Keratinocyte (primary cell): ENCODE results near the gene CERS4. TPM values are rescaled to one million over a fixed set of nuclear protein-coding genes. Genes with fewer than 3 reads are reported as not detected.
A peak's percentile ranks its signal among the peaks of the same experiment; 100 is the strongest.

Source experiments
- DNase-seq: peaks from one replicate; pipeline ENCODE4 v3.0.0-alpha.2; 2011; ENCODE audit warnings: low read depth, missing footprints, low spot score
- FAIRE-seq: peaks from 2 replicates; lab custom pipeline; 2011; peaks lifted over from hg19 to GRCh38; lab: Jason Lieb, UNC
- H2AFZ ChIP-seq: 2 replicates; pipeline ENCODE4 v1.6.0; 2012; ENCODE audit warnings: low read length, control low read depth, inconsistent platforms; ENCODE audit not compliant: control insufficient read depth
- H3K27ac ChIP-seq: 2 replicates; pipeline ENCODE4 v1.5.1; 2011; ENCODE audit warnings: low read length; ENCODE audit not compliant: control insufficient read depth, insufficient read depth
- H3K27me3 ChIP-seq: 3 replicates; pipeline ENCODE4 v1.6.0; 2011; ENCODE audit warnings: low read length; ENCODE audit not compliant: control insufficient read depth, insufficient read depth; ENCODE audit errors: extremely low read depth
- H3K36me3 ChIP-seq, 2 experiments: 2 replicates in 1 of 2; 3 replicates in 1 of 2; pipeline ENCODE4 v1.5.1; 2011; ENCODE audit warnings: low read length in 2 of 2, mild to moderate bottlenecking in 1 of 2; ENCODE audit not compliant: control insufficient read depth in 2 of 2, insufficient read depth in 2 of 2; ENCODE audit errors: extremely low read depth in 1 of 2
- H3K4me1 ChIP-seq: 3 replicates; pipeline ENCODE4 v1.5.1; 2011; ENCODE audit warnings: low read length; ENCODE audit not compliant: control insufficient read depth, insufficient read depth; ENCODE audit errors: extremely low read depth
- H3K4me2 ChIP-seq: 3 replicates; pipeline ENCODE4 v1.6.0; 2011; ENCODE audit warnings: low read depth, low read length; ENCODE audit not compliant: control insufficient read depth, insufficient read depth; ENCODE audit errors: extremely low read depth
- H3K4me3 ChIP-seq, 3 experiments: fragments of 200-600 bp in 1 of 3; sonication (generic) in 1 of 3; 2 replicates in 2 of 3; 3 replicates in 1 of 3; pipeline ENCODE4 v1.5.1; 2011 to 2016; ENCODE audit warnings: low read length in 3 of 3, mild to moderate bottlenecking in 3 of 3, control low read depth in 2 of 3, inconsistent platforms in 1 of 3, low read depth in 1 of 3, mixed read lengths in 1 of 3, mixed run types in 1 of 3, moderate library complexity in 1 of 3; ENCODE audit not compliant: control insufficient read depth in 2 of 3, insufficient read depth in 2 of 3; ENCODE audit errors: extremely low read depth in 1 of 3
- H3K79me2 ChIP-seq: 2 replicates; pipeline ENCODE4 v1.6.0; 2012; ENCODE audit warnings: low read length; ENCODE audit not compliant: control insufficient read depth, insufficient read depth
- H3K9ac ChIP-seq: 3 replicates; pipeline ENCODE4 v1.6.0; 2011; ENCODE audit warnings: low read length; ENCODE audit not compliant: control insufficient read depth, insufficient read depth; ENCODE audit errors: extremely low read depth
- H3K9me1 ChIP-seq: 3 replicates; pipeline ENCODE4 v1.6.0; 2011; ENCODE audit warnings: low read length; ENCODE audit not compliant: control insufficient read depth, insufficient read depth; ENCODE audit errors: extremely low read depth
- H3K9me3 ChIP-seq: 2 replicates; pipeline ENCODE4 v1.5.1; 2012; ENCODE audit warnings: low read depth, low read length; ENCODE audit not compliant: control insufficient read depth
- H4K20me1 ChIP-seq: 3 replicates; pipeline ENCODE4 v1.6.0; 2011; ENCODE audit warnings: low read length; ENCODE audit not compliant: control insufficient read depth, insufficient read depth; ENCODE audit errors: extremely low read depth
- EZH2 ChIP-seq: IDR thresholded peaks from one replicate; pipeline ENCODE4 v1.6.1; 2012; ENCODE audit warnings: inconsistent platforms, mild to moderate bottlenecking, low read length, moderate library complexity
- dilution Hi-C: fragments of 300-500 bp; cut with MboI; formaldehyde crosslinking; loops from one replicate; pipeline ENCODE4 v1.7.0; 2020; ENCODE audit warnings: low sequenced_read_pairs; ENCODE audit not compliant: extremely low pct_ligation_motif_present
- polyA plus RNA-seq, 5 experiments: library from polyadenylated mRNA; depleted of rRNA in 3 of 5; stranded (reverse) in 3 of 5; stranded (forward) in 1 of 5; unstranded in 1 of 5; fragments of >200 nt; gene quantifications; 1 replicate in 1 of 5; 2 replicates in 3 of 5; 3 replicates in 1 of 5; pipeline versions ENCODE4 v1.2.1 to v1.2.3, GENCODE V29; 2011 to 2012; ENCODE audit warnings: missing spikeins in 2 of 5, low read depth in 1 of 5, low replicate concordance in 1 of 5
- TF ChIP-seq, protein P1 (sequence below), 3 experiments: IDR thresholded peaks in 1 of 3; conservative IDR thresholded peaks in 1 of 3; optimal IDR thresholded peaks in 1 of 3; 2 replicates in 2 of 3; 3 replicates in 1 of 3; pipeline versions ENCODE3 to v1.5.1; 2011; ENCODE audit warnings: low read length in 3 of 3, mild to moderate bottlenecking in 3 of 3, moderate library complexity in 2 of 3, control low read depth in 1 of 3, inconsistent platforms in 1 of 3; ENCODE audit not compliant: insufficient read depth in 2 of 3; ENCODE audit errors: extremely low read depth in 1 of 3

Gene CERS4
- polyA plus RNA-seq, 1 donor (not counting 4 experiments of a cell fraction or from before 2014, with no cell fraction given): 19.8 TPM

DNA sequence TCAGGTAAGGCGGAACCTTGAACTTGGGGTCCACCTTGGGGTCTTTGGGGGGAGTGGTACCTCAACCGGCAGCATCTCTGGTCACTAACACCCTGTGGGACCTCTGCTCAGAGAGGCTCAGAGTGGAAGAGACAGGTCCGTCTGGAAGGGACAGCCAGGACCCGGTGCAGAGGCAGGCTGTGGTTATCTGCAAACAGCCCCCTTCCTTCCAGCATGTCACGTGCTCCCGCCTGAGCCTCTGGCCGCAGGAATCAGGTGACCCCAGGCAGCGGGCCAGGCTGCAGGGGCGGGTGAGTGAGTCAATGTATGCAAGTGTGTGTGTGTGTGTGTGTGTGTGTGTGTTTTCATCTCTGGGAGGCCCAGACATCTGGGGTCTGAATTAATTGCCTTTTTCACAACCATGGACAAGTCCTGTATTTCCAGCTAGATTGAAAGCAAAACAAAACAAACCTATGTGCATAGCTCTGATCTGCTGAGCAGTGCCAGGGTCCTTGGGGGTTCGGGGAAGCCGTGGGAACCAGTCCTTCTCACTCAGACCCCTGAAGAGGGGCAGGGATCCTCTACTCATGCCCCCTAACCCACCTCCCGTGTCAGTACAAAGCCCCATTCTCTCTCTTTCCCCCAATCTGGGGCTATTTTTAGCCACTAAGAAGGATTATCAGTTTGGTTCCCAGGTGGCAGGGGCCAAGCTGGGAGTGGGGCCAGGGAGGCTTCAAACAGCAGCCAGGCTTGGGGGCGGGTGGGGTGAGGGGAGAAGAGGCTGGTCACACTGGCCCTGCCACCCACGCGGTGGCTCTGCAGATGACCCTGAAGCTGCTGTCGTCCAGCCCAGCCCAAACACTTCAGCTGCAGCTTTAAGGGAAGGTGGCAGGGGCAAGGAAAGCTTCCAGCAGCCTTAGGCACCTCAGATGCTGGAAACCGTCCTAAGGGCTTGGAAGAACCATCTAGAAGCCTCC is 31.4 kb downstream of the CERS4 start:
- H3K79me2 ChIP-seq: no peaks in the 10 kb centered on the region
- H3K9me3 ChIP-seq: peaks cover 7% of the 10 kb centered on the region
- DNase-seq (no peak), FAIRE-seq (no peak)
- H3K4me1 ChIP-seq: peaks cover 23% of the 10 kb centered on the region
- no peaks in the 10 kb centered on the region for H3K27me3 ChIP-seq
- H3K9me1 ChIP-seq: no peaks in the 10 kb centered on the region
- H3K9ac ChIP-seq: peak overlapping the region; percentile 7
- no peak for TF ChIP-seq EZH2
- TF ChIP-seq, protein P1, sequence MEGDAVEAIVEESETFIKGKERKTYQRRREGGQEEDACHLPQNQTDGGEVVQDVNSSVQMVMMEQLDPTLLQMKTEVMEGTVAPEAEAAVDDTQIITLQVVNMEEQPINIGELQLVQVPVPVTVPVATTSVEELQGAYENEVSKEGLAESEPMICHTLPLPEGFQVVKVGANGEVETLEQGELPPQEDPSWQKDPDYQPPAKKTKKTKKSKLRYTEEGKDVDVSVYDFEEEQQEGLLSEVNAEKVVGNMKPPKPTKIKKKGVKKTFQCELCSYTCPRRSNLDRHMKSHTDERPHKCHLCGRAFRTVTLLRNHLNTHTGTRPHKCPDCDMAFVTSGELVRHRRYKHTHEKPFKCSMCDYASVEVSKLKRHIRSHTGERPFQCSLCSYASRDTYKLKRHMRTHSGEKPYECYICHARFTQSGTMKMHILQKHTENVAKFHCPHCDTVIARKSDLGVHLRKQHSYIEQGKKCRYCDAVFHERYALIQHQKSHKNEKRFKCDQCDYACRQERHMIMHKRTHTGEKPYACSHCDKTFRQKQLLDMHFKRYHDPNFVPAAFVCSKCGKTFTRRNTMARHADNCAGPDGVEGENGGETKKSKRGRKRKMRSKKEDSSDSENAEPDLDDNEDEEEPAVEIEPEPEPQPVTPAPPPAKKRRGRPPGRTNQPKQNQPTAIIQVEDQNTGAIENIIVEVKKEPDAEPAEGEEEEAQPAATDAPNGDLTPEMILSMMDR (optimal IDR thresholded peaks at IDR 0.05 in 1 of 3, IDR thresholded peaks at IDR 0.05 in 1 of 3, conservative IDR thresholded peaks at IDR 0.05 in 1 of 3; ENCODE audit: extremely low read depth in 1 of 3, insufficient read depth in 2 of 3, low read length in 3 of 3): no peak
- H2AFZ ChIP-seq: no peak overlapping the region
- H4K20me1 ChIP-seq: no peaks in the 10 kb centered on the region
- dilution Hi-C loops: no loop called here
- H3K4me3 ChIP-seq: no peak overlapping the region
- no peaks in the 10 kb centered on the region for H3K36me3 ChIP-seq
- peak overlapping the region; percentile 13 for H3K4me2 ChIP-seq
- no peak overlapping the region for H3K27ac ChIP-seq

- DNase-seq (no peak), FAIRE-seq (no peak)
- H3K9me1 ChIP-seq: no peaks in the 10 kb centered on the region
- no peak overlapping the region for H3K4me3 ChIP-seq
- H3K27me3 ChIP-seq: no peaks in the 10 kb centered on the region
- peaks cover 7% of the 10 kb centered on the region for H3K9me3 ChIP-seq
- H3K4me2 ChIP-seq: no peak overlapping the region
- no peaks in the 10 kb centered on the region for H3K36me3 ChIP-seq
- TF ChIP-seq, protein P1 (optimal IDR thresholded peaks at IDR 0.05 in 1 of 3, IDR thresholded peaks at IDR 0.05 in 1 of 3, conservative IDR thresholded peaks at IDR 0.05 in 1 of 3; ENCODE audit: extremely low read depth in 1 of 3, insufficient read depth in 2 of 3, low read length in 3 of 3): no peak
- no peak overlapping the region for H3K27ac ChIP-seq
- no peak overlapping the region for H3K9ac ChIP-seq
- peaks cover 23% of the 10 kb centered on the region for H3K4me1 ChIP-seq
- no peak overlapping the region for H2AFZ ChIP-seq
- no peaks in the 10 kb centered on the region for H4K20me1 ChIP-seq
- no peaks in the 10 kb centered on the region for H3K79me2 ChIP-seq
- dilution Hi-C loops: no loop called here
Observed at GRCh38 chr19:8241646-8242045, 32.5 kb downstream of the CERS4 start.
